GM12878 (cell line): Measurements from ENCODE around the gene POLR1A. TPM values are rescaled to one million over a fixed set of nuclear protein-coding genes. Genes with fewer than 3 reads are reported as not detected.

Experiments
- ATF3 ChIP-seq: IDR thresholded peaks from 2 replicates; pipeline ENCODE4 v1.6.1; 2011; ENCODE audit warnings: low read depth, mild to moderate bottlenecking, low read length, moderate library complexity, borderline replicate concordance; ENCODE audit errors: extremely low read depth
- CBFB ChIP-seq: IDR thresholded peaks from 2 replicates; pipeline ENCODE4 v1.6.1; 2016; ENCODE audit warnings: antibody characterized with exemption, low read depth
- EZH2 ChIP-seq: IDR thresholded peaks from 2 replicates; pipeline ENCODE4 v1.6.1; 2012; ENCODE audit warnings: low read depth, mild to moderate bottlenecking, control low read depth, inconsistent platforms, low read length, borderline replicate concordance; ENCODE audit not compliant: control insufficient read depth
- HDAC2 ChIP-seq: fragments of 200-600 bp; sonication (generic); IDR thresholded peaks from 2 replicates; pipeline ENCODE4 v1.6.1; 2017
- IKZF1 ChIP-seq: fragments of 450-650 bp; conservative IDR thresholded peaks from 2 replicates; pipeline ENCODE4 v1.6.1; 2017; ENCODE audit warnings: antibody characterized with exemption, mild to moderate bottlenecking
- IKZF2 ChIP-seq, 2 experiments: fragments of 450-650 bp; IDR thresholded peaks; 2 replicates each; pipeline ENCODE4 v1.6.1; 2017; ENCODE audit warnings: mild to moderate bottlenecking in 2 of 2, moderate library complexity in 2 of 2
- JUNB ChIP-seq: IDR thresholded peaks from 2 replicates; pipeline ENCODE4 v1.6.1; 2016; ENCODE audit warnings: antibody characterized with exemption, mild to moderate bottlenecking
- NBN ChIP-seq: fragments of 450-650 bp; IDR thresholded peaks from 2 replicates; pipeline ENCODE4 v1.6.1; 2016
- NR2F1 ChIP-seq: fragments of 450-650 bp; conservative IDR thresholded peaks from 2 replicates; pipeline ENCODE4 v1.6.1; 2017; ENCODE audit warnings: mild to moderate bottlenecking
- POLR2AphosphoS2 ChIP-seq: IDR thresholded peaks from 2 replicates; pipeline ENCODE4 v1.6.1; 2011; ENCODE audit warnings: low read depth, mild to moderate bottlenecking, low read length, improper control_type of control experiment, moderate library complexity
- RB1 ChIP-seq: fragments of 450-650 bp; formaldehyde crosslinking; IDR thresholded peaks from 2 replicates; pipeline ENCODE4 v1.6.1; 2017; ENCODE audit warnings: mild to moderate bottlenecking, borderline replicate concordance
- RUNX3 ChIP-seq: IDR thresholded peaks from 2 replicates; pipeline ENCODE4 v1.6.1; 2012; ENCODE audit warnings: low read length, inconsistent platforms
- SMAD5 ChIP-seq: IDR thresholded peaks from 2 replicates; pipeline ENCODE4 v1.6.1; 2016; ENCODE audit warnings: antibody characterized with exemption, low read depth
- SMC3 ChIP-seq: IDR thresholded peaks from 2 replicates; pipeline ENCODE4 v1.6.1; 2011; ENCODE audit warnings: low read length, improper control_type of control experiment, borderline replicate concordance
- SUPT20H ChIP-seq: IDR thresholded peaks from 2 replicates; pipeline ENCODE4 v1.6.1; 2011; ENCODE audit warnings: low read depth, mild to moderate bottlenecking, low read length, moderate library complexity, borderline replicate concordance; ENCODE audit not compliant: control insufficient read depth
- ZNF207 ChIP-seq: fragments of 450-650 bp; IDR thresholded peaks from 2 replicates; pipeline ENCODE4 v1.6.1; 2014; ENCODE audit warnings: antibody characterized with exemption, mild to moderate bottlenecking, borderline replicate concordance
- ZNF217 ChIP-seq: fragments of 450-650 bp; IDR thresholded peaks from 2 replicates; pipeline ENCODE4 v1.6.1; 2017; ENCODE audit warnings: antibody characterized with exemption, mild to moderate bottlenecking
- ZNF274 ChIP-seq: IDR thresholded peaks from one replicate; pipeline ENCODE4 v1.8.0; 2011; ENCODE audit not compliant: insufficient read length, insufficient read depth
- ZNF592 ChIP-seq: fragments of 450-650 bp; IDR thresholded peaks from 2 replicates; pipeline ENCODE4 v1.6.1; 2017; ENCODE audit warnings: mild to moderate bottlenecking, moderate library complexity
- polyA plus RNA-seq, 11 experiments: library from polyadenylated mRNA; depleted of rRNA in 4 of 11; unstranded in 6 of 11; stranded (reverse) in 5 of 11; fragments of >200 nt; fragmentation: Nextera tagmentation in 4 of 11; fragmentation: Illumina TruSeq in 1 of 11; extraction: Ambion mirVana in 4 of 11; extraction: Trizol in 1 of 11; gene quantifications; 1 replicate in 1 of 11; 2 replicates in 10 of 11; pipeline versions ENCODE4 v1.2.1 to v1.2.3, GENCODE V29; 2011 to 2016; ENCODE audit warnings: inconsistent platforms in 2 of 11, missing spikeins in 2 of 11, low read depth in 1 of 11
- total RNA-seq, 4 experiments: library from RNA; depleted of rRNA in 3 of 4; stranded (reverse); fragments of >200 nt in 3 of 4; fragmentation: Illumina TruSeq in 1 of 4; extraction: Trizol in 1 of 4; gene quantifications; 2 replicates each; pipeline versions ENCODE4 v1.2.1 to v1.2.3, GENCODE V29; 2013 to 2021
- TF ChIP-seq, protein P1 (sequence below): fragments of 450-650 bp; IDR thresholded peaks from 2 replicates; pipeline ENCODE4 v1.6.1; 2017; ENCODE audit warnings: mild to moderate bottlenecking, moderate library complexity
- TF ChIP-seq, protein P2 (sequence below): fragments of 450-650 bp; IDR thresholded peaks from 2 replicates; pipeline ENCODE4 v1.6.1; 2017; ENCODE audit warnings: mild to moderate bottlenecking, low read depth, inconsistent platforms; ENCODE audit not compliant: poor library complexity, severe bottlenecking

Gene POLR1A
- total and polyA plus RNA-seq, 10 of the 15 experiments (the other 5 are each of a cell fraction or from before 2014, with no cell fraction given) = 2.1 to 53.9 (median 17.8) TPM

GRCh38 chr2:86022661-86023365, 82.9 kb downstream of the POLR1A start (continued):
- TF ChIP-seq JUNB = no peak
- TF ChIP-seq, protein P1, sequence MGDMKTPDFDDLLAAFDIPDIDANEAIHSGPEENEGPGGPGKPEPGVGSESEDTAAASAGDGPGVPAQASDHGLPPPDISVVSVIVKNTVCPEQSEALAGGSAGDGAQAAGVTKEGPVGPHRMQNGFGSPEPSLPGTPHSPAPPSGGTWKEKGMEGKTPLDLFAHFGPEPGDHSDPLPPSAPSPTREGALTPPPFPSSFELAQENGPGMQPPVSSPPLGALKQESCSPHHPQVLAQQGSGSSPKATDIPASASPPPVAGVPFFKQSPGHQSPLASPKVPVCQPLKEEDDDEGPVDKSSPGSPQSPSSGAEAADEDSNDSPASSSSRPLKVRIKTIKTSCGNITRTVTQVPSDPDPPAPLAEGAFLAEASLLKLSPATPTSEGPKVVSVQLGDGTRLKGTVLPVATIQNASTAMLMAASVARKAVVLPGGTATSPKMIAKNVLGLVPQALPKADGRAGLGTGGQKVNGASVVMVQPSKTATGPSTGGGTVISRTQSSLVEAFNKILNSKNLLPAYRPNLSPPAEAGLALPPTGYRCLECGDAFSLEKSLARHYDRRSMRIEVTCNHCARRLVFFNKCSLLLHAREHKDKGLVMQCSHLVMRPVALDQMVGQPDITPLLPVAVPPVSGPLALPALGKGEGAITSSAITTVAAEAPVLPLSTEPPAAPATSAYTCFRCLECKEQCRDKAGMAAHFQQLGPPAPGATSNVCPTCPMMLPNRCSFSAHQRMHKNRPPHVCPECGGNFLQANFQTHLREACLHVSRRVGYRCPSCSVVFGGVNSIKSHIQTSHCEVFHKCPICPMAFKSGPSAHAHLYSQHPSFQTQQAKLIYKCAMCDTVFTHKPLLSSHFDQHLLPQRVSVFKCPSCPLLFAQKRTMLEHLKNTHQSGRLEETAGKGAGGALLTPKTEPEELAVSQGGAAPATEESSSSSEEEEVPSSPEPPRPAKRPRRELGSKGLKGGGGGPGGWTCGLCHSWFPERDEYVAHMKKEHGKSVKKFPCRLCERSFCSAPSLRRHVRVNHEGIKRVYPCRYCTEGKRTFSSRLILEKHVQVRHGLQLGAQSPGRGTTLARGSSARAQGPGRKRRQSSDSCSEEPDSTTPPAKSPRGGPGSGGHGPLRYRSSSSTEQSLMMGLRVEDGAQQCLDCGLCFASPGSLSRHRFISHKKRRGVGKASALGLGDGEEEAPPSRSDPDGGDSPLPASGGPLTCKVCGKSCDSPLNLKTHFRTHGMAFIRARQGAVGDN = 0 out of 2 replicates have a peak, but pooled peaks have one; percentile 22
- no peak for TF ChIP-seq ATF3
- TF ChIP-seq NBN = peak; percentile 58; the same call in 1 of the 2 replicates
- TF ChIP-seq RB1 = no peak
- no peak for TF ChIP-seq EZH2
- no peak for TF ChIP-seq SMAD5
- no peak for TF ChIP-seq HDAC2
- TF ChIP-seq, protein P2, sequence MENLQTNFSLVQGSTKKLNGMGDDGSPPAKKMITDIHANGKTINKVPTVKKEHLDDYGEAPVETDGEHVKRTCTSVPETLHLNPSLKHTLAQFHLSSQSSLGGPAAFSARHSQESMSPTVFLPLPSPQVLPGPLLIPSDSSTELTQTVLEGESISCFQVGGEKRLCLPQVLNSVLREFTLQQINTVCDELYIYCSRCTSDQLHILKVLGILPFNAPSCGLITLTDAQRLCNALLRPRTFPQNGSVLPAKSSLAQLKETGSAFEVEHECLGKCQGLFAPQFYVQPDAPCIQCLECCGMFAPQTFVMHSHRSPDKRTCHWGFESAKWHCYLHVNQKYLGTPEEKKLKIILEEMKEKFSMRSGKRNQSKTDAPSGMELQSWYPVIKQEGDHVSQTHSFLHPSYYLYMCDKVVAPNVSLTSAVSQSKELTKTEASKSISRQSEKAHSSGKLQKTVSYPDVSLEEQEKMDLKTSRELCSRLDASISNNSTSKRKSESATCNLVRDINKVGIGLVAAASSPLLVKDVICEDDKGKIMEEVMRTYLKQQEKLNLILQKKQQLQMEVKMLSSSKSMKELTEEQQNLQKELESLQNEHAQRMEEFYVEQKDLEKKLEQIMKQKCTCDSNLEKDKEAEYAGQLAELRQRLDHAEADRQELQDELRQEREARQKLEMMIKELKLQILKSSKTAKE = peak; percentile 74
- peak; percentile 98 for TF ChIP-seq NR2F1
- no peak for TF ChIP-seq POLR2AphosphoS2
- peak; percentile 52; the same call in 1 of the 2 replicates for TF ChIP-seq ZNF217
- TF ChIP-seq SUPT20H = no peak
- TF ChIP-seq CBFB = no peak
- TF ChIP-seq IKZF1 = peak; percentile 90
- no peak for TF ChIP-seq ZNF592
- no peak for TF ChIP-seq ZNF207
- TF ChIP-seq SMC3 = no peak
- peak; percentile 73 to 77; a peak in 2 of 4 replicates for TF ChIP-seq IKZF2 (IDR thresholded peaks at IDR 0.05)
- peak; percentile 32; the same call in 1 of the 2 replicates for TF ChIP-seq RUNX3
- no peak for TF ChIP-seq ZNF274
